CD14-positive monocyte (primary cell): ENCODE data around the gene SDK1. TPM values are rescaled to one million over a fixed set of nuclear protein-coding genes. Genes with fewer than 3 reads are reported as not detected.

ENCODE experiments used
- DNase-seq, 3 donors: peaks; one replicate each; pipeline ENCODE4 v3.0.0-alpha.2; 2011 to 2022
- H2AFZ ChIP-seq: 2 replicates; pipeline ENCODE4 v1.6.0; 2012; ENCODE audit warnings: mild to moderate bottlenecking, low read depth, low read length, inconsistent platforms; ENCODE audit not compliant: insufficient read depth, poor library complexity, severe bottlenecking
- H3K27ac ChIP-seq, 2 donors: 1 replicate in 1 of 2; 2 replicates in 1 of 2; pipeline ENCODE4 v1.5.1; 2012 to 2013; ENCODE audit warnings: low read length in 2 of 2, control low read depth in 1 of 2, inconsistent platforms in 1 of 2, low read depth in 1 of 2, mild to moderate bottlenecking in 1 of 2
- H3K27me3 ChIP-seq, 2 donors: one replicate each; pipeline versions ENCODE4 v1.6.0 to v1.6.1; 2011 to 2013; ENCODE audit warnings: low read length in 2 of 2; ENCODE audit not compliant: control insufficient read depth in 2 of 2, insufficient read depth in 2 of 2
- H3K36me3 ChIP-seq, 2 donors: replicated peaks in 1 of 2; 1 replicate in 1 of 2; 2 replicates in 1 of 2; pipeline versions ENCODE4 v1.5.1 to v1.6.1; 2012 to 2013; ENCODE audit warnings: low read length in 2 of 2, control low read depth in 1 of 2, inconsistent platforms in 1 of 2, mild to moderate bottlenecking in 1 of 2; ENCODE audit not compliant: insufficient read depth in 2 of 2, control insufficient read depth in 1 of 2
- H3K4me1 ChIP-seq, 2 donors: 1 replicate in 1 of 2; 2 replicates in 1 of 2; pipeline versions ENCODE4 v1.5.1 to v1.6.1; 2012 to 2013; ENCODE audit warnings: low read length in 2 of 2, control low read depth in 1 of 2, inconsistent platforms in 1 of 2, mild to moderate bottlenecking in 1 of 2, moderate library complexity in 1 of 2; ENCODE audit not compliant: insufficient read depth in 2 of 2, control insufficient read depth in 1 of 2
- H3K4me2 ChIP-seq: replicated peaks from 2 replicates; pipeline ENCODE3; 2012; ENCODE audit warnings: low read length, moderate library complexity, mild to moderate bottlenecking; ENCODE audit not compliant: poor library complexity, severe bottlenecking; ENCODE audit errors: extremely low read depth
- H3K4me3 ChIP-seq, 3 experiments: fragments of 200-600 bp in 1 of 3; sonication (generic) in 1 of 3; replicated peaks in 1 of 3; 1 replicate in 2 of 3; 2 replicates in 1 of 3; pipeline ENCODE4 v1.5.1; 2011 to 2013; ENCODE audit warnings: low read length in 3 of 3, mild to moderate bottlenecking in 3 of 3, control low read depth in 2 of 3, low read depth in 2 of 3, inconsistent platforms in 1 of 3, moderate library complexity in 1 of 3
- H3K79me2 ChIP-seq: 2 replicates; pipeline ENCODE4 v1.6.0; 2012; ENCODE audit warnings: mild to moderate bottlenecking, control low read depth, inconsistent platforms, low read length, moderate library complexity; ENCODE audit not compliant: insufficient read depth
- H3K9ac ChIP-seq: 2 replicates; pipeline ENCODE4 v1.6.0; 2017; ENCODE audit warnings: low read length, mild to moderate bottlenecking; ENCODE audit not compliant: insufficient read depth, poor library complexity, severe bottlenecking
- H3K9me3 ChIP-seq, 2 donors: replicated peaks in 1 of 2; 1 replicate in 1 of 2; 2 replicates in 1 of 2; pipeline versions ENCODE4 v1.5.1 to v1.6.1; 2012 to 2013; ENCODE audit warnings: low read length in 2 of 2, control low read depth in 1 of 2; ENCODE audit not compliant: control insufficient read depth in 1 of 2, insufficient read depth in 1 of 2
- H4K20me1 ChIP-seq: 2 replicates; pipeline ENCODE4 v1.6.0; 2012; ENCODE audit warnings: mild to moderate bottlenecking, low read length, control low read depth, moderate library complexity; ENCODE audit not compliant: insufficient read depth
- H3K27ac Mint-ChIP-seq, 7 donors: one replicate each; pipeline ENCODE4 v1.8.0; 2020; ENCODE audit warnings: mild to moderate bottlenecking in 7 of 7, mixed read lengths in 7 of 7, moderate library complexity in 6 of 7, inconsistent platforms in 2 of 7
- H3K27me3 Mint-ChIP-seq, 3 donors: one replicate each; pipeline ENCODE4 v1.8.0; 2021 to 2022; ENCODE audit warnings: low read depth in 3 of 3, mild to moderate bottlenecking in 3 of 3, mixed read lengths in 3 of 3, moderate library complexity in 3 of 3, inconsistent platforms in 1 of 3
- H3K36me3 Mint-ChIP-seq, 2 donors: one replicate each; pipeline ENCODE4 v1.8.0; 2020; ENCODE audit warnings: mixed read lengths in 2 of 2, inconsistent platforms in 1 of 2, mild to moderate bottlenecking in 1 of 2
- H3K4me1 Mint-ChIP-seq: one replicate; pipeline ENCODE4 v1.8.0; 2020; ENCODE audit warnings: mild to moderate bottlenecking, mixed read lengths
- H3K4me3 Mint-ChIP-seq, 2 donors: one replicate each; pipeline ENCODE4 v1.8.0; 2020; ENCODE audit warnings: mild to moderate bottlenecking in 2 of 2, mixed read lengths in 2 of 2, moderate library complexity in 1 of 2
- H3K9me3 Mint-ChIP-seq, 7 donors: one replicate each; pipeline ENCODE4 v1.8.0; 2020 to 2022; ENCODE audit warnings: mixed read lengths in 7 of 7, mild to moderate bottlenecking in 6 of 7, moderate library complexity in 6 of 7, inconsistent platforms in 2 of 7
- CTCF ChIP-seq: fragments of 200-600 bp; IDR thresholded peaks from one replicate; pipeline ENCODE4 v1.8.0; 2022; ENCODE audit warnings: antibody characterized with exemption, mild to moderate bottlenecking
- WGBS: methylation state at CpG from one replicate; pipeline ENCODE4 v1.1.5; 2013; ENCODE audit warnings: missing lambda C conversion rate; ENCODE audit not compliant: insufficient coverage; 5-methylcytosine and 5-hydroxymethylcytosine counted together
- intact Hi-C, 2 donors: fragments of 100-400 bp; cut with micrococcal nuclease; formaldehyde crosslinking; loops; one replicate each; pipeline versions ENCODE4 v1.15.0 to v1.15.1; 2023
- polyA plus RNA-seq, 3 donors: library from polyadenylated mRNA; depleted of rRNA in 1 of 3; unstranded in 2 of 3; stranded (reverse) in 1 of 3; fragments of 300-500 nt in 2 of 3; fragments of >200 nt in 1 of 3; fragmentation: Illumina TruSeq in 2 of 3; gene quantifications; 1 replicate in 2 of 3; 2 replicates in 1 of 3; pipeline ENCODE4 v1.2.3, GENCODE V29; 2012 to 2021

Gene SDK1
- polyA plus RNA-seq, 3 donors = 0.01 TPM; not detected in 2

DNA sequence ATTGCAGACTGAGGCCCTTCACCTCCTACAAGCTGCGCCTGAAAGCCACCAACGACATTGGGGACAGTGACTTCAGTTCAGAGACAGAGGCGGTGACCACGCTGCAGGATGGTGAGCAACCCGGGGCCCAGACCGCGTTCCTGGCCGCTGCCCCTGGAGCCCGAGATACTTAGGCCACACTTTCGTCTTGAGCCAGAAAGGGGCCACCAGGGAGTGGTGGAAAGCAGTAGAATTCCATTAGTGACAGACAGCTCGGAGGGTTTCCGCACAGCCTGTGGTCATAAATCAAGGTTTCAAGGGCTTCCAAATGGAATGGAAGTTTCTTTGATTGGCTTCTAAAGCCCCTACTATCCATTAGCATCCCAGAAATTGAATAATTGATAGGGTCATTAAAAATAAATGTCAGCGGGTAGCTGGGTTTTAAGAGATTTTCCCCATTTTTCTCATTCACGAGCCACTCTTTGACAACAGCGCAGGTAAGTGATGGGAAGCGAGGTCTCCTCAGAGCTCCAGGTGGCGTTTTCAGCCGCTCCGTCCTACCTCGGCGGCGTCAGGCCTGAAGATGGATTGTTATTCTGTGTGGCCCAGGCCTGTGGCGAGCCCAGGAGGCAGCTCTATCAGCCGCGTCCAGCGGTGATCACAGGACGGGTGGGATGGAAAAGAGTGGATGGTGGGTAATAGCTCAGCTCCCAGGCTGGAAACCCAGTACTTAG lies 857.5 kb downstream of the SDK1 start:
- no peak overlapping the region for H2AFZ ChIP-seq
- DNase-seq = no peak
- peaks cover 0 to 4% (median 3%) of the 10 kb centered on the region in 3 donors for H3K27me3 Mint-ChIP-seq
- no peak overlapping the region for H3K4me3 ChIP-seq
- intact Hi-C loops = no loop called here
- no peaks in the 10 kb centered on the region for H3K79me2 ChIP-seq
- no peaks in the 10 kb centered on the region for H3K36me3 Mint-ChIP-seq
- H3K27ac ChIP-seq = no peak overlapping the region
- no peaks in the 10 kb centered on the region for H3K4me1 ChIP-seq
- 93% methylated on average over 7 of the region's 27 CpGs for WGBS
- no peaks in the 10 kb centered on the region for H3K36me3 ChIP-seq
- no peak for TF ChIP-seq CTCF
- H3K4me1 Mint-ChIP-seq = no peaks in the 10 kb centered on the region
- peaks cover 0 to 8% (median 4%) of the 10 kb centered on the region in 7 donors for H3K9me3 Mint-ChIP-seq
- no peak overlapping the region for H3K27ac Mint-ChIP-seq
- no peak overlapping the region for H3K9ac ChIP-seq
- H3K4me3 Mint-ChIP-seq = no peak overlapping the region
- no peaks in the 10 kb centered on the region for H3K27me3 ChIP-seq
- H4K20me1 ChIP-seq = no peaks in the 10 kb centered on the region
- no peak overlapping the region for H3K4me2 ChIP-seq
- H3K9me3 ChIP-seq = no peaks in the 10 kb centered on the region

DNA sequence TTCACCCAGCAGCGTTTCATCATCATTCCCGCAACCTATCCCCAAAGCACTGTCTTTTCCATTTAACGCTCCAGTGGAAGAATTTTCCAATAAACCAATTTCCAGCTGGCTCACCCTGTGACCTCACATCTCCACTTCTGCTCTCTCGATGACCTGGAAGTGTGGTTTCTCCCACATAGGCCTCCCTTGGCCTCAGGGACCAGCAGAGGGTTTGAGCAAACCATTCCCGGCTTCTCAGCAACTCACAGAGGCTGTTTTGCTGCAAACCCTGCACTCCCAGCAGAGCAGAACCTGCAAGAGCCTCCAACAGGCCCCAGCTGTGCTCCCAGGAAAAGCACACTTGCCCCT lies 858.1 kb downstream of the SDK1 start:
- Histone ChIP-seq H3K79me2 (no peaks in the 10 kb centered on the region), H3K9me3 (no peaks in the 10 kb centered on the region), H3K4me3 (no peak overlapping the region), H4K20me1 (no peaks in the 10 kb centered on the region), H3K36me3 (no peaks in the 10 kb centered on the region), H2AFZ (no peak overlapping the region), H3K9ac (no peak overlapping the region), H3K4me1 (no peaks in the 10 kb centered on the region), H3K4me2 (no peak overlapping the region), H3K27me3 (no peaks in the 10 kb centered on the region), H3K27ac (no peak overlapping the region)
- DNase-seq = no peak
- no peak overlapping the region for H3K27ac Mint-ChIP-seq
- 94% methylated on average over 5 of the region's 5 CpGs for WGBS
- intact Hi-C loops = no loop called here
- TF ChIP-seq CTCF = no peak
- peaks cover 0 to 8% (median 4%) of the 10 kb centered on the region in 7 donors for H3K9me3 Mint-ChIP-seq
- no peak overlapping the region for H3K4me3 Mint-ChIP-seq
- no peaks in the 10 kb centered on the region for H3K36me3 Mint-ChIP-seq
- H3K27me3 Mint-ChIP-seq = peaks cover 0 to 4% (median 3%) of the 10 kb centered on the region in 3 donors
- no peaks in the 10 kb centered on the region for H3K4me1 Mint-ChIP-seq
